HG03457 (cell line): ENCODE results near the gene UNC93A.

Source experiments
- ATAC-seq: cut with Tn5 transposase; IDR thresholded peaks from one replicate; pipeline ENCODE4 v1.9.1; 2021; ENCODE audit warnings: moderate number of reproducible peaks; ENCODE audit not compliant: unreplicated experiment

Gene UNC93A

GRCh38 chr6:167293088-167293589 is 2.0 kb downstream of the UNC93A start:
- ATAC-seq = no peak

GRCh38 chr6:167293590-167294091 is 2.5 kb downstream of the UNC93A start:
- ATAC-seq = no peak

GRCh38 chr6:167294241-167294640 is 3.1 kb downstream of the UNC93A start:
- ATAC-seq = no peak

- ATAC-seq = no peak
These were observed 3.8 kb downstream of the UNC93A start for GRCh38 chr6:167294651-167295494.

- no peak for ATAC-seq
These were observed 4.6 kb downstream of the UNC93A start for GRCh38 chr6:167295495-167296292.

- ATAC-seq = no peak
These were observed 5.2 kb downstream of the UNC93A start for GRCh38 chr6:167296293-167296690.

GRCh38 chr6:167296902-167297301 is 5.8 kb downstream of the UNC93A start:
- ATAC-seq = no peak

- no peak for ATAC-seq
These were observed 7.0 kb downstream of the UNC93A start for GRCh38 chr6:167298127-167298526.

GRCh38 chr6:167299641-167300308 is 8.7 kb downstream of the UNC93A start:
- ATAC-seq = no peak

GRCh38 chr6:167300902-167301777 is 10.0 kb downstream of the UNC93A start:
- no peak for ATAC-seq

GRCh38 chr6:167302074-167302473 is 11.0 kb downstream of the UNC93A start:
- ATAC-seq = no peak

- ATAC-seq = no peak
These were observed 11.7 kb downstream of the UNC93A start for GRCh38 chr6:167302796-167303195.

- ATAC-seq = no peak
These were observed 12.8 kb downstream of the UNC93A start for GRCh38 chr6:167303675-167304625.

GRCh38 chr6:167304912-167305311 is 13.8 kb downstream of the UNC93A start:
- no peak for ATAC-seq

GRCh38 chr6:167305796-167306195 is 14.7 kb downstream of the UNC93A start:
- ATAC-seq = no peak

- no peak for ATAC-seq
These were observed 15.4 kb downstream of the UNC93A start for GRCh38 chr6:167306401-167306998.

- ATAC-seq = no peak
These were observed 16.3 kb downstream of the UNC93A start for GRCh38 chr6:167307342-167307955.

GRCh38 chr6:167308207-167308606 is 17.1 kb downstream of the UNC93A start:
- ATAC-seq = no peak
